GM18907 (cell line): ENCODE results near the gene ANKLE1.
"Not testable (repeated sequence)": the region's sequence is repeated elsewhere in the genome, so short reads cannot be mapped to it uniquely, and the experiment has no call there.

ENCODE experiments used
- ATAC-seq: cut with Tn5 transposase; IDR thresholded peaks from one replicate; pipeline ENCODE4 v1.9.1; 2021; ENCODE audit warnings: mild to moderate bottlenecking, moderate library complexity; ENCODE audit not compliant: unreplicated experiment

The ANKLE1 gene

GRCh38 chr19:17279436-17279835, 2.3 kb upstream of the ANKLE1 start:
- no peak for ATAC-seq

DNA sequence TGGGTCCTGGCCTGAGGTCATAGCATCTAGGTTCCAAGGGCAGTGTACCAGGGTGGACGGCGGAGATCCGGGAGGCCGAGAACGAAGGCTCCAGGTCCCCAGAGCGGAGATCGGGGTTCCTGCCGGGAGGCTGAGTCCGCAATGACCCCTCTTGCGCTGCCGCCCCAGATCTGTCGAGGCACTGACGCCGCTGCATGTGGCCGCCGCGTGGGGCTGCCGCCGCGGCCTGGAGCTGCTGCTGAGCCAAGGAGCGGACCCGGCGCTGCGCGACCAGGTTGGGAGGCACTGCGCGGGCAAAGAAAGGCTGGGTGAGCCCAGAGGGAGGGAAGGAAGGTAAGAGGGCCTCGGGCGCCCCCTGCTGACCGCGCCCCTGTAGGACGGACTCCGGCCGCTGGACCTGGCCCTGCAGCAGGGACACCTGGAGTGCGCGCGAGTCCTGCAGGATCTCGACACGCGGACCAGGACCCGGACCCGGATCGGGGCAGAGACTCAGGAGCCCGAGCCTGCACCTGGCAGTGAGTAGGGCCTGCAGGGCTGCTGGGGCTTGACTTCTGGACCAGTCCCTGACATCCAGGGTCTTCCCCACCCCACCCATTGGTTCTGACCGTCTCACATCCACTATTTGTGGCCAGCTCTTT, 906 bp downstream of the ANKLE1 start:
- ATAC-seq: peak; percentile 74

GRCh38 chr19:17283504-17283996, 1.8 kb downstream of the ANKLE1 start:
- ATAC-seq: no peak

DNA sequence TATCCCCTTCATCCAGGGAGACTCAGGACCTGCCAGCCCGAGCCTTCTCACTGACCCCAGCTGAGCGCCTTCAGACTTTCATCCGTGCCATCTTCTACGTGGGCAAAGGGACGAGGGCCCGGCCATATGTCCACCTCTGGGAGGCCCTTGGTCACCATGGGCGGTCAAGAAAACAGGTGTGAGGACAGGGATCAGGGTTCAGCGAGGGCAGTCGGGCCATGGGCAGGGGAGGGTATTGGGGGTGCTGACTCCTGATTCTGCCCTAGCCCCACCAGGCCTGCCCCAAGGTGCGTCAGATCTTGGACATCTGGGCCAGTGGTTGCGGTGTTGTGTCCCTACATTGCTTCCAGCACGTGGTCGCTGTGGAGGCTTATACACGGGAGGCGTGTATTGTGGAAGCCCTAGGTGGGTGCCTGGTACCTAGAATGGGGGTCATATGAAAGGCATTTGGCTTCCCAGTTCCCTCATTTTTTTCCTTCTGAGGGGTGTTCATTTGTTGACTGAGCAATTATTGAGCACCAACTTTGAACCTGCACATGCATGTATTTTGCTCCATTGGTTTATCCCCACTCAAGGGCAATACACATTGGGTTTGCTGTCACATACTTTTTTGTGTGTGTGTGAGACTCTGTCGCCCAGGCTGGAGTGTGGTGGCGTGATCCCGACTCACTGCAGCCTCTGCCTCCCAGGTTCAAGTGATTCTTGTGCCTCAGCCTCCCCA, 3.9 kb downstream of the ANKLE1 start:
- ATAC-seq: no peak

- no peak for ATAC-seq
Measured at GRCh38 chr19:17286263-17286662, 4.6 kb downstream of the ANKLE1 start.

DNA sequence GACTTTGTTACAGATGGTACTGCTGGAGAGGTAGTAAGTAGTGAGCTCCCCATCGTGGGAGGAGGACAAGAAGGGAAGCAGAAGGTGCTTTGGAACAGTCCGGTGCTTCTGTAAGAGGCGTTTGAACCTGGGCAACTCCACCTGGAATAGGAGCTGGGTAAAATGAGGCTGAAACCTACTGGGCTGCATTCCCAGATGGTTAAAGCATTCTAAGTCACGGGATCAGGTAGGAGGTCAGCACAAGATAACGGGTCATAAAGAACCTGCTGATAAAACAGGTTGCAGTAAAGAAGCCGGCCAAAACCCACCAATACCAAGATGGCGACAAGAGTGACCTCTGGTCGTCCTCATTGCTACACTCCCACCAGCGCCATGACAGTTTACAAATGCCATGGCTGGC, 5.1 kb downstream of the ANKLE1 start:
- ATAC-seq: no peak

DNA sequence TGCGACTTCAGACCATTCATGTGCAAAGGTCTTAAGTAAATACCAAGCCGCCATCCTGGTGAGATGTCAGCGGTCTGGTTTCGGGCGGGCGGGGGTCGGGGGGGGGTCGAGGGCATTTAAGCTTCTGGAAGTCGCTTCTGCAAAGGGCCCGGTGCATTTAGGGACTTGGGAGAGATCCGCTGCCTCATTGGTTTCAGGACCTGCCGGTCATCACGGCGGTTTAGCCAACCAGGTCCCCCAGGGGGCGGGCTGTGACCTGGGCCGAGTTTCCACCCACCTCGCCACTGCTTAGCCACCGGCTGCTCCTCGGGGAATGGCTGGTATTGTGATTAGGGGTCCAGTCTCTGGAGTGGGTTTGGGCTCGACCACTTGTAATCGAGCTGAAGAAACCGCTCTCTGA, 7.8 kb downstream of the ANKLE1 start:
- ATAC-seq: no peak

- peak; percentile 76 for ATAC-seq
Measured at GRCh38 chr19:17292301-17293074, 10.8 kb downstream of the ANKLE1 start.

DNA sequence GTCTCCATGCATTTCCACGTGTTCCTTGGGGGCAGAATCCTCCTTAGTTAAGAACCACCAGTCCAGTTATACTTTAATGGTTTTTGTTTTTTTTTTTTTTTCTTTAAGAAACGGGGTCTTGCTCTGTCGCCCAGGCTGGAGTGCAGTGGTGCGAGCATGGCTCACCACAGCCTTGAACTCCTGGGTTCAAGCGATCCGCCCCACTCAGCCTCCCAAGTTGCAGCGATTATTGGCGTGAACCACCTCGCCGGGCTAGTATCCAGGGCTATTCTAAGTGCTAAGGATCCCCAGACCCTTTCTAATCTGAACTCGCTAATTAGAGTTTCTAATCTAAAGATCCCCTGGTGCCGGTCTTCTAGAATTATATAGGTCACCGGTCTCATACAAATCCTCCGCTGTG, 11.9 kb downstream of the ANKLE1 start:
- ATAC-seq: no peak

DNA sequence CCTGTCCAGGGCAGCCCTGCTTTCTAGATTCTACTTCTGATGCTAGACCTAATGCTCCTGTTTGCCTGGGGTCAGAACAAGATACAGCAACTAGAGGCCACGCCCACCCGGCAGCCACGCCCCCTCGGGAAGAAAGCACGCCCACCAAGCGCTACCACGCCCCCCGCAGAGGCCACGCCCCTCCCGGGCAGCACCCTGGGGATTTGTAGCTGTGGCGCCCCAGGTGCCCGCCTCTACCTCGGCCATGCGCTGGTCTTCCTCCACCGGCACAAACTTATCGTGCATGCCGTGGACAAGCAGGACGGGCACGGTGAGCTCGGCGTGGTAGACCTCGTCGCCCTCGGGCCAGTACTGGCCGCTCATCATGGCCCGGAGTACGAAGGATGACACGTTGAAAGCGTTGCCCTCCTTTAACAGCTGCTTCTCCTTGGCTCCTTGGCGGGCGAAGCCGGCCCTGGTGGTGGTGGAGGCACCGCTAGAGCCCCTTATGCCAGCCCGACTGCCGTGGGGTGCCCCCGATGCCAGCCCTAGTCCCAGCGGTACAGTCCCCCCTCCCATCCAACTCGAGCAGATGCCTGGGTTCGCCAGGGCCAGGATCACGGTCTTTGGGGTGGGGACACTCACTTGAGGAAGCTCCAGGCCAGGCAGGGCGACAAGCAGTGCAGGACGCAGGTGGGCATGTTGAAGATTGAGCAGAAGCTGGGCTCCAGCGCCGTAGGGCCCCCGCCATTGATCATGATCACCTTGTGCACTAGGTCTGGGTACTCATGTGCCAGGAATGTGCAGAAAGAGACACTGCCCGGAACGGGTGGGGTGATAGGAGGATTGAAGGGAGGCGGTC, 12.6 kb downstream of the ANKLE1 start:
- no peak for ATAC-seq

- not testable (repeated sequence) for ATAC-seq
Measured at GRCh38 chr19:17295551-17295950, 13.8 kb downstream of the ANKLE1 start.

GRCh38 chr19:17296273-17296672, 14.6 kb downstream of the ANKLE1 start:
- ATAC-seq: no peak

DNA sequence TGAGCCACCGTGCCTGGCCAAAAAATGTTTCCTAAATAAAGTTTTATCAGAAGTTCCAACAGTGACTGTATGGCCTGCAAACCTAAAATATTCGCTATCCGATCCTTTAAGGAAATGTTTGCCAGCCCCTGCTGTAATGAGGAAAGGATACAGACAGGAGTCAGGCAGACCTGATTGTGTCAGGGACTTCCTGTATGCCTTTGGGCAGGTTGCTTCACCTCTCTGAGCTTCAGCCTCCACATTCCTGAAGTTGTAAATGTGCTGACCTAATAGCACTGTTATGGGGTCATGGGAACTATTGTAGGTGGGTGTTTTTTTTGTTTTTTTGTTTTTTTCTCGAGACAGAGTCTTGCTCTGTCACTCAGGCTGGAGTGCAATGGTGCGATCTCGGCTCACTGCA, 15.3 kb downstream of the ANKLE1 start:
- ATAC-seq: no peak

DNA sequence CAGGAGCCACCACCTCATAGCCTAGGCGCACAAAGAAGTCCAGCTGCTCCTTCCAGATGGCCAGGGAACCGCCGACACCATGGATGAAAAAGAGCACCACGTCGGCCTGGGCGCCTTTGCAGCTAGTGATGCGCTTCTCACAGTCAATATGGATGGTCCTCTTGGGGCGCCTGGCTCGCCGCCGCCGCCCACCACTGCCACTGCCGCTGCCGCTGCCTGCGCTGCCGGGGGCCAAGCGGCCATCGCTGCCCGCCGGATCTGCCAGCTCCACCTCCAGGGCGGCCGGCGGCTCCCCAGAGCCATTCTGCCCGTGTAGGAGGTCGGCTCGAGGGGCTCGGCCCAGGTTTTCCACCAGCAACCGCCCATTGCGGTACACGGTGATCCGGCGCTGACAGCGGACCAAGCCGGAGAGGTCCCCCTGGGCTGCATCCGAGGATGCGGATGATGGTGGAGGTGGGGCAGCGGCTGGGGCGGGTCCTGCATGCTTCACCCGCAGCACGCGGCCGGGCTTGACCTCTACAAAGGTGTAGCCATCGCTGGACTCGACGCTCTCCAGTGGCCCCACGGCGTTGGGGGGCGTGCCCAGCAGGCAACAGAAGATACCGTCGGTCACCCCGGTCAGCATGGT, 19.4 kb downstream of the ANKLE1 start:
- no peak for ATAC-seq

- ATAC-seq: no peak
Measured at GRCh38 chr19:17302391-17303166, 20.9 kb downstream of the ANKLE1 start.

GRCh38 chr19:17303167-17303939, 21.7 kb downstream of the ANKLE1 start, which contains the start of gene ABHD8:
TSS of gene ABHD8 (minus strand) at chr19:17303425. CDS start at chr19:17301616, 1,809 bp downstream.
- peak; percentile 45 for ATAC-seq

- ATAC-seq: no peak
Measured at GRCh38 chr19:17303940-17304267, 22.2 kb downstream of the ANKLE1 start.

- no peak for ATAC-seq
Measured at GRCh38 chr19:17304386-17305215, 22.9 kb downstream of the ANKLE1 start.
